Stimulated activated CD4-positive, alpha-beta T cell treated with anti-CD3 and anti-CD28 coated beads, Interleukin-12 subunit alpha, Interleukin-12 subunit beta, amount 100 ng/mL, for 48 hours (primary cell): ENCODE results near the gene YPEL5.
"Not testable (repeated sequence)": the region's sequence is repeated elsewhere in the genome, so short reads cannot be mapped to it uniquely, and the experiment has no call there.

ENCODE experiments used
- DNase-seq, 3 donors: peaks; one replicate each; pipeline ENCODE4 v3.0.0-alpha.2; 2020; ENCODE audit warnings: low read depth in 2 of 3, low spot score in 1 of 3

Gene YPEL5

DNA sequence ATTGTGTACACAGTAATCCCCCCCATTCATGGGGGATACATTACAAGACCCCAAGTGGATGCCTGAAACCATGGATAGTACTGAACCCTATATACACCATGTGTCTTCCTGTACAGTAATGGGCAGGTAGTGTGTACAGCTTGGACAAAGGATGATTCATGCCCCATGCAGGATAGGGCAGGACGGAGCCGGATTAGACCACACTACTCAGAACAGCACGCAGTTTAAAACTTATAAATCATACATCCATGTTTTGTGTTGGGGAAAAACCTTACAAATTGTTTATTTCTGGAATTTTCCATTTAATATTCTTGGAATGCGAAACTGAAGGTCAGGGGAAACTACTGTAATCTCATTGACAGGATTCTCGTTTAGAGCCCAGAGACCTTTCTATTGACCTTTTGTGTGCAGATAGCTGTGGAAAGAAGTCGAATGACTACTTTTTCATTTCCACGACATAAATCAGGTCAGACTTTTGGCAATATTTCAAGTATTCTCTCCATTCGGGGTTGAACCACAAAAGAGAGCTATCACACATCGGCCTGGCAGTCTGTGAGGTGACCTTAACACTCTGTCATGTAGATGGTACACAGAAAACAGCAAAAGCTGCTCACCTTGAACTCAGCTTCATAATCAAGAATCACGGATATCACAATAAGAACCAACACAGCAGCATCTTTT lies 9.9 kb upstream of the YPEL5 start:
- DNase-seq: no peak

DNA sequence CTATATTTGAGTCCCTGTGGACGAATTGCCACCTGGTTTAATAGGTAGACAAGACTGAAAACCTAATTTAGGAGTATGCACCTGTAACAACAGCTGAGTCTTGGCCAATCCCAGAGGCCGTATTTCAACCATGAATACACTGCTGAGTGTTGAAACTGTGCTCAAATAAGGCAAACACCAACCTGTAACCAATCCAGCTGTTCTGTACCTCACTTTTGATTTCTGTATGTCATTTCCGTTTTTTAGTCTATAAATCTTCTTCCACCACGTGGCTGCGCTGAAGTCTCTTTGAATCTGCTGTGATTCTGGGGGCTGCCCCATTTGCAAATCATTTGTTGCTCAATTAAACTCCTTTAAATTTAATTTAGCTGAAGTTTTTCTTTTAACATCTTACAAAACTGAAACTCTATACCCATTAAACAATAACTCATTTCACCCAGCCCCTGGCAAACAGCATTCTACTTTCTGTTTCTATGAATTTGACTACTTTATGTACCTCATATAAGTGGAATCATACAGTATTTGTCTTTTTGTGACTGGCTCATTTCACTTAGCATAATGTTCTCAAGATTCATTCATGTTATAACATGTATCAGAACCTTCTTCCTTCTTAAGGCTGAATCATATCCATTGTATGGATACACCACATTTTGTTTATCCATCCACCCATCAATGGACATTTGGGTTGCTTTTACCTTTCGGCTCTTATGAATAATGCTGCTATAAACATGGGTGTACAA lies 7.5 kb upstream of the YPEL5 start:
- peak in 1 of 3 donors; percentile 16 for DNase-seq

DNA sequence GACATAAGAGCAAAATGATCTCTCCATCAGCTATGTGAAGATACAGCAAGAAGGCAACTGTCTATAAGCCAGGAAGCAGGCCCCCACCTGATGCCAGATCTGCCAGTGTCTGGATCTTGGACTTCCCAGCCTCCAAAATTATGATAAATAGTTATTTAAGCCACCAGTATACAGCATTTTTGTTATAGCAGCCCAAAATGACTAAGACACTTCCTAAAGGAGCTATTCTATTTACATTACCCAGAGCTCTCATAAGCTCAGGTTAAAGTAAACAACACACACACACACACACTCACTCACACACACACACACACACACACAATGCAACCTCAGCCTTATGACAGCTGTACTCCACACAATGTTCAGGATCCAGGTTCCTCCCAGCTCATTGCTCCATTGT lies 5.7 kb upstream of the YPEL5 start:
- DNase-seq: no peak

DNA sequence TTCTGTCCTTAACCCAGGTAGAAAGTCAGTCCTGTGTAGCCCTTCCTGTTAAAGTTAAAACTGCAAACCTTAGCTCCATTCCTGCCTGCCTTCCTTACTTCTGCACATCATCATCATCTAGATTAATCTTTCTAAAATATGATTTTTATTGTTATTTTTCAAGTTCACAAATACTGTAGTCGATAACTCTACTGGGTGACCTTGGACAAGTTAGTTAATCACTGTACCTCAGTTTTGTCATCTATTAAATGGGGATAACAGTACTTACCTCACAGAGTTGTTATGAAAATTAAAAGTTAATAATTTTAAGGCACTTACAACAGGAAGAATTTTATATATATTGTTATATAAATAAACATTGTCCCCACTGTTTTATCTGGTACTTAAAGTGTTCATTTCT lies 2.5 kb upstream of the YPEL5 start:
- DNase-seq: no peak

DNA sequence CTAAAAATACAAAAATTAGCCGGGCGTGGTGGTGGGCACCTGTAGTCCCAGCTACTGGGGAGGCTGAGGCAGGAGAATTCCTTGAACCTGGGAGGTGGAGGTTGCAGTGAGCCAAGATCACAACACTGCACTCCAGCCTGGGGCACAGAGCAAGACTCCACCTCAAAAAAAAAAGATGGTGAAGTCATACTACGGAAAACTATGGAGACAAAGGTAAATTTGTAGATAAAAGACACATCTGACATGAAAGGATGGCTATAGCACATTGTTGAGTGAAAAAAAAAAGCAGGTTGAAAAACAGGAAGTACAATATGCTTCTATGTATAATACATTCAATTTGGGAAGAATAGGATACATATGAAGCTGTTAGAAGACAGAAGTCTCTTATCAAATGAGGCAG lies 1.9 kb upstream of the YPEL5 start:
- not testable (repeated sequence) for DNase-seq

DNA sequence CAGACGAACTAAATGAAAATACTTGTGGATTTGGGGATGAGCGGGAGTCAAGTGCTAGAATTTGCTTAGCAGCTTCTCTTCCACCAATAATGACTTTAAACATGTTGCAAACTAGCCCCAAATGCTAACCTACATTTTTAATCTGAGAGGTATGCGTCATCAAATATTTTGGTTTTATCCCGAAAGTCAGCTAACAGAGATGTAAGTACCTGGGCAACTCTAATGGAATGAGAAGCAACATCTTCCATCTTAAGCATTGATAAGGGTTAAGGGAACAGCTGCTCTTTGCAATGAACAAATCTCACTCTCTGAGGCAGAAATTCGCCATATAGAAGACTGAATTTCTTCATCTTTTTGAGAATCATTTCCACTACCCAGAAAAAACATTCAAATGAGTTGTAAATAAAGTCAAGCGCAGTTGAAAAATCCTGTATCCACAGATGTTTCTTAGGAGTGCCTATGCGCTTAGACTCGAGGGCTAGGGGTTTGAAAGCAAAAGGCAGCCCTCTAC lies 926 bp upstream of the YPEL5 start:
- DNase-seq: no peak

DNA sequence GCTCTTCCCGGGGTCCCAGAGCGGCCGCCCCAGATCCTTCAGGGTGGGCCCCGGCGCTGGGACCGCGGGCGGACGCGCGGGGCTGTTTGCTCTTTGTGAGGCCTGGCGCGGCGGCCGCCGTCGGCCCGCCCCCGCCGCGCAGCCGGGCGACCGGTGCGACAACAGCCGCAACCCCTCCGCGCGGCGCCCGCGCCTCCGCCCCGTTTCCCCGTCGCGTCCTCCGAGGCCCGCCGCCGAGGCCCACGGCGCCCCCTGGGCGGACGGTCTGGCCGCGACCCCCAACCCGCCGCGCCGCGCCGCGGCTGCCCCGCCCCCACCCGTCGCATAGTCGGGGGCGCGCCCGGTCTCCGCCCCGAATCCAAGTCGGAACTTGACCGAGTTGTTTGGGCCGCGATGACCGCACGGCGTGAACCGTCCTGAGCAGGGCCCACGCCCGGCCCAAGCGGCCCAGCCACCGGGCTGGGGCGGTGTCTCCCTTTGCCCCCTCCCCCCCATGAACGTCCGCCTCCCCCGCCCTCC lies 448 bp downstream of the YPEL5 start:
- peak in 2 of 3 donors; percentile 3 to 19 for DNase-seq

DNA sequence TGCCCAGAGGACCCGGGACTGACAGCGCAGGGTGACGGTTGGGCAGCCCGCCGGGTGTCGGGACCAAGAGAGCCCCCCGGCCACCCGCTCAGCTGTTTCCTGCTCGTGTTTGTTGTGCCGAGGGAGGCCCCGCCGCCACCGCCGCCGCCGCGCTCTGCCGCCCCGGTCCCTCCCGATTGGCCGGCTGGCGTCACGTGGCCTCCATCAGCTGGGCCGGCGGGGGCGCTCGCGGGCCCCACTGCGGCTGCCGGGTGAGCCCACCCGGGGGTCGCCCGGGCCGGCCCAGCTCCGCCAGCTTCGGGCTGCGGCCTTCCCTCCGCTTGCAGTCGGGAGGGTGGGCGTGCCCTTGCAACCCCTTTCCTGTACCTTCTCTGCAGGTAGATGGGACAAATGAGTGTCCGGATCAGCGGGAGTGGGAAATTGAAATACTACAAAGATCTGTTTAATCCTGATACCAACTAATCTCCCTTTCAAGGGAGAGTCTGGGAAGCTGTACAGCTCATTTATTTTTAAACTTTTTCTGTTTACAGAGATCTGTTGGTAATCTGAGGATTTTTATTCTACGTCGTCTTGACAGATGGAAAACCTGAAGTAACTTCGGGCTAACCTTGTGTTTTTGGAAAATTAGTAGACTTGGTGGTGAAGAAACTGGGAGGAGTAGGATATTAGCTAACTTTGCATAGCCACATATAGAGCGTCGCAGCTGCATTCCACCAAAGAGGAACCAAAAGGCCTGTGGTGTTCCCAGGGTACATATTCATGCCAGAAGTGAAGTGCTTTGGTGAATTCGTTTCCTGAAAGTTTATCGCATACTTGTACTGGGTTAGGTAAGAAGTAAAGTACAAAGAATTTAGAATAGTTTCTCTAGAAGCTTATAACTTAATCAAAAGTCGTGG lies 1.2 kb downstream of the YPEL5 start:
- peak; percentile 44 to 72 (median 67) for DNase-seq

DNA sequence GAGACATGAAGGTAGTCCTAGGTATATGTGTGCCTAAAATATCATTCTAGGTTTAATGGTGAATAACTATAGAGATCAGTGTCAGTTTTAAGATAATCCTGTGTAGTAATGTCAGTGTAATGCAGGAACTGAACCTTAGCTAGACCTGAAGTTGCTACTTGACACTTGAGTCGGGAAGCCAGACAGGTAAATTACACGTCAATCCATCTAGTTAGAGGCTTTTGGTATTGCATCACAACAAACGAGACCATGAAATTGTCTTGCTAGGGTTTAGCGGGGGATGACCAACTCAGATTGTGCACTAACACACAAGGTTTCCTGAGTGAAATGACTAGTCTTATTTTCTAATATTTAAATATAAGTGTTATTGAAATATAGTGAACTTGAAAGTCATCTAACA lies 2.0 kb downstream of the YPEL5 start:
- DNase-seq: no peak

DNA sequence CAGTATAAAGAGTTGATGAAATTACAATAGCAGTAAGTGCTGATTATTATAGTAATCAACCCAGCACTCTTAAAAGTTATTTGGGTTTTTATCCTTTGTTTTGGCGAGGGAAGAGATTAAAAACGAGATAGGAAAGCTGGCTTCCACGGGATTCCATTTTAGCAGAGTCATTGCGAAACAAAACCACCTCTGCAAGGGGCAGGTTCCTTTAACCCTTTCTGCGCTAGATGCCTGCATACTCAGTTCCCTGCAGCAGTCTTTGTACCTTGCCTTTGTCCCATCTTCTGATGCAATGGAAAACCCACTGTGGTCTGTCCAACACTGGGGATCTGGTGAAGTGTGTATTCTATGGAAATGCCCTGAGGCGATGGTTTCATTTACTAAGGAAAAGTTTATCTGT lies 2.7 kb downstream of the YPEL5 start:
- peak in 2 of 3 donors; percentile 21 to 32 for DNase-seq

DNA sequence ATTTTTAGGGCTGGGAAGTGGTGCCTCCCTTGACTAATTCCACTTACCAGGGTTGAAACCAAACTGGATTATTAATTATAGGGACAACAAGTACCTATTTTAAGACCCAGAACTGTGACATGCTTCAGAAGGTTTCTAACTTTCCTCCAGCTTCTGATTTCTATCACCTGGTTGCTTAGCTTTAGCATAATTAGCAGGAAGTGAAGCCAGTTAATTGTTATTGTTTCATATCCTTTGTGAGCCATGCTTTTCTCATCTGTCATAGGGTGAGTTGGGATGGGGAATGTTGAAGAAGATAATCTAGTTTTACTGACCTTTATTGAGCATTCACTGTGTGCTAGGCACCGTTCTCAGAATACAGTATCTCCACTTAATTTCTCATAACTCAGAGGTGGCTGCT lies 3.2 kb downstream of the YPEL5 start:
- no peak for DNase-seq

DNA sequence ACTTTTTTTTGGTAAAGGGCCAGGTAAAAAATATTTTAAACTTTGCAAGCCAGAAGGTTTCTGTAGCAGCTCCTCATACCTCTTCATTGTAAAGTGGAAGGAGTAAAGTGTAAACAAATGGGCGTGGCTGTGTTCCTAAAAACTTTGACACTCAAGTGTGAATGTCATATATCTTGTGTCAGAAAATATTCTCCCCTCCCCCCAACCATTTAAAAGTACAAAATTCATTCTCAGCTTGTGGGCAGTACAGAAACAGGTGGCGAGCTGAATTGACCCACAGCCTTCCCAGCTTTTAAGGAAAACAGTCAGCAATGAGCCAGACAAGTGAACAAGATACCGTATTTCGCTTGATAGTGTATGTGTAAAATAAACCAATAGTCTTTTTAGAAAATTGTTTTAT lies 4.0 kb downstream of the YPEL5 start:
- no peak for DNase-seq

DNA sequence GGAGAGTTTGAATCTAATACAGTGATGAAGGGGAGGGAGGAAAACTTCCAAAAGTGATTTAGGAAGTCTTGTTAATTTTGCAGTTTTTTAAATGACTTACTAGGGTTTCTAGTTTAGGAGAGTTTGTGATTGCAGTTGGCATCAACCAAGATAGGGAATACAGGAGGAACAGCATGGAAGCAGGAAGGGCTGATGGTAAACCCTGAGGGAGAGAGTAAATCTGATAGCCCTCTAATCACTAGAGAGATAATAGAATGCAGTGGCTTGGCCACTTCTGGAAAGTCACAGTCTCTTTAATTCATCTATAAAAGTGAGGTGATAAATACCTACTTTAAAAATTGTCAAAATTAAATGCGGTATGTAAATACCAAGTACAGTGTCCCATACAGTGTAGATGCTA lies 5.6 kb downstream of the YPEL5 start:
- no peak for DNase-seq

DNA sequence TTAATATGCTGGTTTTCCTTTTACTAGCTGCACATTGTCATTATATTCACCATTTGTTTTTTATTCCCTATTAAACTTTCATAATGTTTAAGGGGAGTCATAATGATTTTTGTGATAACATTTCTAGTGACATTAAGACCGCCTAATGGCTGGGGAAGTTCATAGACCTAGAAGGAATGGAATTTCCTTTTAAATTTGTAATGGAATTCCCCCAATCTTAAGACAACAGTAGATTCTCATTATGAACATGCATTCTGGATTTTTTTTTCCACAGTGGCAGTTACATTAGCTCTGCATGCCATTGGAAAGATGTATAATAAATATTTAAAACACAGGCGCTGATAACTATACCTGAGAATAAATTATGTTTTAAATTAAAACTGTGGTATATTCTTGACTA lies 8.4 kb downstream of the YPEL5 start:
- DNase-seq: no peak

DNA sequence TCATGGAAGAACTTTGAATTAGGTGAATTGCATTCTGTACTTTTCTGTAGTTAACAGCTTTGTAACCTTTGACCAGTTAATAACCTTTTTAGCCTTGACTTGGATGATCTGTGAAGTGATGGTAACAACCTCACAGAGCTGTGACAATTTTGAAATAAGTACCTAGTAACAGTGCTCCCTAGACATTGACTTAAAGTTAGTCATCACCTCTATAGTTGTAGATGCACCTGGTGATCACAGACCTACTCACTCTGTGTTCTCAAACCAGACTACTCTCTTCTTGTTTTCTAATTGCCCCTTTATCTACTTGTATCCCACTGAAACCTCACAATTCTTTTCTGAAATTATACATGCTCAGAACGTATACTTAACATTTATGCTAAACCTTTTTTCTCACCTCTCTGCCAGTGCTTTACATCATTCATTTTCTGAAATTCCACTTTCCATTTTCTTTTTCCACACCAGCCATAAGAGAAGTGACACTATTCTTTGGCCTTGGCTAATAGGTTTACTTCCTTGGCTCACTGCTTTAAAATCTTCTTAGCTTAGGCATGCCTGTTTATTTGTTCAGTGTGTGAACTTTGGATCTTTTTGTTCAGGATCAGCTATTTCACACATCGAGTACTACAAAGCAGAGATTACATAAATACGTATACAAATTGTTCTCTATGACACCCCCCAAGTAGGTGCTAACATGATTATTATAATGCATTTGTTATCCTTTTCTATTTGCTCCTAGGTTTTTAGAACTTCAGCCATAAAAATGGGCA lies 9.3 kb downstream of the YPEL5 start:
- DNase-seq: no peak

DNA sequence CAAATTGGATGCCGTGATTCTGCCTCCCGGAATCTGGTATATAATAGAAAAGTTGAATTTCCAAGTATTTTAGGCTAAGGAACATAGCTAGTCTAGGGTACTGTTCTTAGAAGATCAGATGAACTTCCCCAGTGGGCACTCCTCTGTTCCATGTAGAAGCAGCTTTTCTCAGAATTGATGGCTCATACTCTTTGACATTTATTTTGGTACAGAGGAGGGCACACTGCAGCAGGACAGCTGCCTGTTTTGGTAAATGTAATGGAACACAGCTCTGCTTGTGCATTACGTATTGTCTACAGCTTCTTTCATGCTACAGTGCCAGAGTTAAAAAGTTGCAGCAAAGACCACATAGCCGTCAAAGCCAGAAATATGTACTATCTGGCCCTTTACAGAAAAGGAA lies 10.8 kb downstream of the YPEL5 start:
- DNase-seq: no peak

DNA sequence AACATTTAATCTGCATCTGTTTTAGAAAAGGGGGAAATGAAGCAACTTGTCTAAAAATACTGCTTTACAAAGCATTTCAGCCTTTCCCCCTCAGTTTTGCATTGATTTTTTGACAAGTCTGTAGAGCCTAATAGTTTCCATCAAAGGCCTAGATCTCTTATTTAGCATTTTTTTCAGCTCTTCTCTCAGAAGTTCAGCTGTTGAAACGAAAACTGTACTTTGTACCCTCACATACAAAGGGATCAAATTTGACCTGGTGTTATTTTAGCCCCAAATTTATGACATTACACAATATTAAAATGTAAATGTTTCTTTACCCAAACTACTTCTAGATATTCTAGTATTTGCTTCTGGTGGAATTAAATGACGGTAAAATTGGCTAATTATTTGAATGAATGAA lies 13.0 kb downstream of the YPEL5 start:
- DNase-seq: no peak

DNA sequence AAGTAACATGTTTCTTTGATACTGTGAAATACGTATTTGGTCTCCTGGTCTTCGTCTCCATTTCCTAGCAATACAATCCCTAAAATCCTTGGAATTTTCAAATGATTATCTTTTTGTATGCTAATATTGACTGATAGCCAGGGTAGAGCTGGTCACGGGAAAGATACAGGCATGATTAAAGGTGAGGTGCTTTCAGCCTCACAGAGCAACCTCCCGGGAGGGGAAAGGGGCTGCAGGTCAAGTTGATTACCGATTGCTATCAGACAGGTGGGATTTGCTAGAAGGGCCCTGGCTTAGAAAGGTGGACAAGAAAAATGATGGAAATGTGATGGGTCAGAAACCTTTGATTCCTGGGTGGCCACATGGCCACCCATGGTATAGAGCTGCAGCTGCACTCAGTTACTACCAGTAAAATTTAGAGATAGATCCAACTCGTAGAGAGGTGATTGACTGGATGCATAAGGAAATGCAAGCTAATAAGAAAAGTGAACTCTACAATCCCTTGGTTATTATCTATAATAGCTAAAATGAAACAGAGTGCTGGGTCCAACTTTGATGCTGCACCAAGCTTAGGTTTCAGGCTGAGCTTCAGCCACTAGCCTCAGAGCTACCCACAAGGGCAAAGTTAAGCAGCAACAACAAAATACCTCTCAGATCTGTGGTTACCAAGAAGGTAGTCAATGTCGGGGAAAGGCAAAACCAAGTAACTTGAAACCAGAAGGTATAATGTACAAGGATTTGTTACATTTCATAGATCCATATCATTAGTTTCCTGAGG lies 15.3 kb downstream of the YPEL5 start:
- no peak for DNase-seq

DNA sequence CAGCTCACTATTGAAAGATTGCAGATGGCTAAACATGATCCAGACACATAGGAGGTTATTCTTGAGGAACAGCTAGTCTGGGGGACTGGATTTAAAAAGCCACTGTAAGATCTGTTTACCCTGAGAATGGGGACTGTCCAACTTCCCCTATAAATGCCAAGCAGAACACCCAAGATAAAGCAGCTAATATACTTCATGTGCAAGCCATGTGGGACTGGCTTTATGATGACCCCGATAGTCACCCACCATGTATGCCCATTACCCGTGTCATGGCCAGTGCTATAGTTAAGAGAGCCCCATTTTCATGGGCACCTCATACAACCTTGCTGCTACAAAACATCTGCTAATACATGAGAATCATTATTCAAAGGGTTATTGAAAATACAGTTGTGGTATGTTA lies 16.0 kb downstream of the YPEL5 start:
- DNase-seq: no peak
